Esophagus muscularis mucosa (tissue), 3 donors: ENCODE data around the gene RBP3.

Experiments used
- CTCF ChIP-seq, 3 experiments: fragments of 200-600 bp in 2 of 3; fragments of 450-650 bp in 1 of 3; sonication (generic) in 2 of 3; IDR thresholded peaks; one replicate each; pipeline ENCODE4 v1.5.1; 2017 to 2019; ENCODE audit warnings: antibody characterized with exemption in 3 of 3, mild to moderate bottlenecking in 2 of 3, moderate library complexity in 1 of 3
- POLR2AphosphoS5 ChIP-seq, 2 donors: sonication (generic); formaldehyde crosslinking; IDR thresholded peaks; one replicate each; pipeline ENCODE4 v1.6.1; 2017; ENCODE audit warnings: antibody characterized with exemption in 2 of 2

- no peak for TF ChIP-seq POLR2AphosphoS5 (IDR thresholded peaks at IDR 0.05)
- no peak for TF ChIP-seq CTCF (IDR thresholded peaks at IDR 0.05)
Measured at GRCh38 chr10:47357911-47358310, 9.7 kb downstream of the RBP3 start.
